ENCODE data around the gene TMEM101. TPM values are rescaled to one million over a fixed set of nuclear protein-coding genes. Genes with fewer than 3 reads are reported as not detected.

Gene TMEM101
- total RNA-seq, 1 experiment from 2014 or later, result 18.6 TPM

DNA sequence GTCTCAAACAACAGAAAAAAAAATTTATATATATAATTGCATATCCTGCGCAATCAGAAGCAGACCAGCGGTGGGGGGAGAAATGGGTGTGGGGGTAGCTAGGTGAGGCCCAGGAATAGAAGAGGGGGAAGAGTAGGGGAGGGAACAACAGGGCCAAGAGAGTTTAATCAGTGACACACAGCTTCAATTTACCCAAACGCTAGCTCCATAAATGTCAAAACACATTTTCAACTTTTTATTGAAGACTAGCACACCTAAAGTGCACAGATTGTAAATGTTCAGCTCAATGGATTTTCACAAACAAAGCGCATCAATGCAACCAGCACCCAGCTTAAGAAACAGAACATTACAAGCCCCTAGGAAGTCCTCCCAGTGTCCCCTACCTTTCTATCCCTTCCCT is 35.1 kb downstream of the TMEM101 start:
- no peak overlapping the region for H4K91ac ChIP-seq (ENCODE audit: insufficient read length, low read depth, low read length)
- H4K8ac ChIP-seq (replicated peaks; ENCODE audit: insufficient read length, low read depth, low read length), result no peak overlapping the region
- H3K14ac ChIP-seq (ENCODE audit: insufficient read depth, low read length), result no peak overlapping the region
- H2BK120ac ChIP-seq (ENCODE audit: low read depth, low read length, poor library complexity, severe bottlenecking), result no peak overlapping the region
- DNase-seq, result no peak
- Mint-ChIP-seq H3K27me3 (ENCODE audit: low read depth) (peaks cover 59% of the 10 kb centered on the region), H3K4me3 (no peak overlapping the region), H3K4me1 (peaks cover 4 to 9% of the 10 kb centered on the region in 2 experiments; a peak in 1 of 4 replicates), H3K27ac (no peak overlapping the region), H3K36me3 (ENCODE audit: insufficient read depth in 1 of 3, low read depth in 3 of 3) (no peaks in the 10 kb centered on the region), H3K9me3 (no peaks in the 10 kb centered on the region)
- no peak overlapping the region for H2BK15ac ChIP-seq (ENCODE audit: low read depth, low read length)
- WGBS (ENCODE audit: extremely low coverage, insufficient read length, low lambda C conversion rate), result no CpG with 5 or more reads among the region's 4 CpGs
- H2BK5ac ChIP-seq (ENCODE audit: insufficient read length, low read length), result no peak overlapping the region
- H3K56ac ChIP-seq (ENCODE audit: insufficient read length, low read depth, low read length), result no peak overlapping the region
- H3K4ac ChIP-seq (ENCODE audit: low read depth, low read length), result no peak overlapping the region
- H3K27me3 ChIP-seq (ENCODE audit: insufficient read depth, low read length), result peaks cover 3% of the 10 kb centered on the region; the same call in 1 of the 2 replicates
- no peaks in the 10 kb centered on the region for H3K79me2 ChIP-seq (ENCODE audit: insufficient read depth, low read length)
- no peak overlapping the region for H2BK12ac ChIP-seq (ENCODE audit: insufficient read length, low read depth, low read length)
- H2BK20ac ChIP-seq (ENCODE audit: low read depth, low read length, poor library complexity, severe bottlenecking), result no peak overlapping the region
- peaks cover 7% of the 10 kb centered on the region for H3K23me2 ChIP-seq (ENCODE audit: insufficient read length, low read depth, low read length, poor library complexity, severe bottlenecking)
- H2AFZ ChIP-seq (ENCODE audit: low read length), result no peak overlapping the region
- no peaks in the 10 kb centered on the region; the same call in 1 of the 2 replicates for H3K4me1 ChIP-seq (ENCODE audit: insufficient read depth, low read length)
- no peaks in the 10 kb centered on the region for H4K20me1 ChIP-seq (ENCODE audit: control insufficient read depth, insufficient read depth, insufficient read length)
- H3T11ph ChIP-seq (ENCODE audit: low read length), result no peak overlapping the region
- H2AK5ac ChIP-seq (ENCODE audit: insufficient read length, low read length), result no peak overlapping the region
- no peak overlapping the region for H3K18ac ChIP-seq (ENCODE audit: insufficient read length, low read depth, low read length)
- no peaks in the 10 kb centered on the region for H3K79me1 ChIP-seq (ENCODE audit: insufficient read depth, low read depth, low read length, poor library complexity, severe bottlenecking)
- H3K27ac ChIP-seq (ENCODE audit: insufficient read length, low read depth, low read length), result no peak overlapping the region
- no peak overlapping the region for H3K4me2 ChIP-seq (ENCODE audit: insufficient read depth, insufficient read length, low read length)
- no peak overlapping the region for H3K23ac ChIP-seq (ENCODE audit: insufficient read length, low read depth, low read length)
- no peak overlapping the region for H3K9ac ChIP-seq (ENCODE audit: extremely low read depth, insufficient read length, low read length)
- no peaks in the 10 kb centered on the region for H3K9me3 ChIP-seq (ENCODE audit: control insufficient read depth, low read depth, low read length)
- no peak overlapping the region for H4K5ac ChIP-seq (ENCODE audit: insufficient read length, low read depth, low read length)
- TF ChIP-seq CTCF (conservative IDR thresholded peaks at IDR 0.05), result no peak
